Measurements from ENCODE around the gene SUPV3L1. TPM values are rescaled to one million over a fixed set of nuclear protein-coding genes. Genes with fewer than 3 reads are reported as not detected.

SUPV3L1 gene
- total RNA-seq, 2 donors from 2014 or later: 16.0 to 18.6 TPM

- no peak for DNase-seq (ENCODE audit: low spot score)
- intact Hi-C loops (cut with DNase I): no loop called here
These were observed 2.0 kb downstream of the SUPV3L1 start for GRCh38 chr10:69182005-69182404.

- intact Hi-C loops (cut with DNase I): no loop called here
- no peak for DNase-seq (ENCODE audit: low spot score)
These were observed 6.5 kb downstream of the SUPV3L1 start for GRCh38 chr10:69186524-69186923.

- no peak for DNase-seq (ENCODE audit: low spot score)
- intact Hi-C loops (cut with DNase I): no loop called here
These were observed 21.0 kb downstream of the SUPV3L1 start for GRCh38 chr10:69201045-69201444.

- intact Hi-C loops (cut with DNase I): no loop called here
- DNase-seq (ENCODE audit: low spot score): no peak
These were observed 22.3 kb downstream of the SUPV3L1 start for GRCh38 chr10:69202332-69202731.

DNA sequence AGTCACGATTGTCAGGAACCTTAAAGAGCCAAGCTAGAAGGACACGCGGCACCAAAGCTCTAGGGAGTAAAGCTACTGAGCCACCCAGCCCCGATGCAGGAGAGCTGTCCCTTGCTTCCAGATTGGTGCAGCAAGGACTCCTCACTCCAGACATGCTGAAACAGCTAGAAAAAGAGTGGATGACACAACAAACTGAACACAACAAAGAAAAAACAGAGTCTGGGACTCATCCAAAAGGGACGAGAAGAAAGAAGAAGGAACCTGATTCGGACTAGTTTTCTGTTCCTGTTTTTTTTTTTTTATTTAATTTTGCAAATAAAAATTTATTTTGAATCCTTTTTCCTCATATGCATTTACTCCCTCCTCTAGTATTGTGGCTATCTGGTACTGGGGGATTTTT is 28.7 kb downstream of the SUPV3L1 start:
- intact Hi-C loops (cut with DNase I): no loop called here
- no peak for DNase-seq (ENCODE audit: low spot score)

DNA sequence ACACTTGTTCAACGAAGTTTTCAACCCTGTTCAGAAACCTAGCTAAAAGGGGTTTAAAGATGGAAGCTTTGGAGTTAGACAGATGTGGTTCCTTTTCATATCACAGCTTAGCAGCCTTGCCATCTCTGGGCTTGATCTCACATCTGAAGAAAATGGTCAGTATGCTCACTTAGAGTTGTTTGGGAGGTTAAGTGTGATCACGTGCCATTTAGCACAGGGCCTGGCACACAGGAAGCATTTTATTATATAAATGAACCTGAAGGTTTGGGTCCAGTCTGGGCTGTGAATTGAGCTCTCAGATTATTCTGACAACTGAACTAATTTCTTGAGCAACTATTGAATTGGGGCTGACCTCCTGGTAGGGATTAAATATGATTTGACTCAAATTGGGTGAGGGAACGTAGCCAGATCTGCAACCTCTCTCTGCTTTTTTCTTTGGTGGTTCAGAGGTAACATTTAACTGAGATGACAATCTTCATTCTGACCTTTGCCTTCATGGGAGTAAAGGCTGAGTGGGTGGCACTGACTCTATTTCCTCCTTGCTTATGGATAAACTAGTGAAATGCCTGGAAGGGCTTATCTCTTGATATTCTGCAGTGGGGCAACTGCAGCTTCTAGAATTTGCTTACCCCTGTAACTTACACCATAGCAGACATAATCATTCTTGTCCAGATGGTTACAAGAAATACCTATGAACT is 29.9 kb downstream of the SUPV3L1 start:
- no peak for DNase-seq (ENCODE audit: low spot score)
- intact Hi-C loops (cut with DNase I): no loop called here

- no peak for DNase-seq (ENCODE audit: low spot score)
- intact Hi-C loops (cut with DNase I): no loop called here
These were observed 31.1 kb downstream of the SUPV3L1 start for GRCh38 chr10:69211104-69211503.

DNA sequence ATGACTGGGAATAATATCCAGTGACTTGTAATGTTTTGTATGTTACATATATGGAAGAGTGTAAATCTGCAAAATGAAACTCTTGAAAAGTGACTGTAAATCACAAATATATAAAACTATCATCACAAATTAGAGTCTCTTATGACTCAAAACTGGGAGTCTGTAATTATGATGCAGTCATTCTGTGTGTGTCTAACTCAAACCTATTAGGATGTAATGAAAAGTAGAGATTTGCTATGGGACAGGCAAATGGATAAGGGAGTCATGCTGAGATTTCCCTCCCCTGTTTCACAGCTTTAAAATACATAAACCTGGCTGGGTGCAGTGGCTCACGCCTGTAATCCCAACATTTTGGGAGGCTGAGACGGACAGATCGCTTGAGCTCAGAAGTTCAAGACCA is 31.5 kb downstream of the SUPV3L1 start:
- intact Hi-C loops (cut with DNase I): no loop called here
- no peak for DNase-seq (ENCODE audit: low spot score)

DNA sequence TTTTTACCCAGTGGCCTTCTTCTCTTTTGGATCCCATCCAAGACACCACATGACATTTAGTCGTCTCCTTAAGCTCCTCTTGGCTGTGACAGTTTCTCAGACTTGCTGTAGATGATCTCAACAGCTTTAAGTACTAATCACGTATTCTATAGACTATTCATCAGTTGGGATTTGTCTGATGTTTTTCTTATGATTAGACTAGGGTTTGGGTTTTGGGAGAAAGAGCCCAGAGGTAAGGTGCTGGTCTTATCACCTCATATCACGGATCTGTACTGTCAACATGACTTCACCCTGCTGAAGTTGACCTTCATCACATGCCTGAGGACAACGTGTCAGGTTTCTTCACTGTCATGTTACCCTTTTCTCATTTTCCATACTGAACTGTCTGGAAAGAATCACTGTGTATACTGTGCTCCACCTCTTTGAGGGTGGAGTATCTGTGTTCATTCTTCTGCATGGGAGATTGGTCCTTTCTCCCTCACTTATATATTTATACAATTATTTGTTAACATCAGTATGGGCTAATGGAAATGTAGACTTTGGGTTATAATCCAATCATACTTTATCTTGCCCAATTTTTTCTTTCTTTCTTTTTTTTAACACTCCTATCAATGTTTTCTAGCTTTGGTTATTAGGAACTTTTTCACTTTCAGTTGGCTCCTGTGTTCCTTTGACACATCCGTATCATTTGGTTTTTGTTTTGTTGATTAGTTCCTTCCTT is 33.7 kb downstream of the SUPV3L1 start:
- intact Hi-C loops (cut with DNase I): no loop called here
- no peak for DNase-seq (ENCODE audit: low spot score)

DNA sequence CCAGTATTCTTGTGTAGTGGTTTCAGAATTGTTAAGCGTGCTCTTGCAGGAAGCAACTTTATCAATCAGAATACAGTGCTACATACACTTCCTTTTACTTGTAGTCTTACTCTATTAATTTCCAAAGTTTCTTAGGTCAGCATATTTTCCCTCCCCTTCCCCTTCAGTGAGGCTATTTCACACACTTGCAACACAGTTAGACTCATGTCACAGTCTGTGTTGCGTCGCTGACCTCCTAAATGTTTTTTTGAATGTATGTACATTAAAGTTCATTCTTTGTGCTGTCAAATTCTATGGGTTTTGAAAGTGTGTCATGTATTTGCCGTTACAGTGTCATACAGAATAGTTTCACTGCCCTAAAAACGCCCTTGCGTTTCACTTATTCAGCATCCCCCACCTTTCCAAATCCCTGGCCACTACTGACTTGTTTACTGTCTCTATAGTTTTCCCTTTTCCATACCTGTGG is 34.7 kb downstream of the SUPV3L1 start:
- no peak for DNase-seq (ENCODE audit: low spot score)
- intact Hi-C loops (cut with DNase I): no loop called here

DNA sequence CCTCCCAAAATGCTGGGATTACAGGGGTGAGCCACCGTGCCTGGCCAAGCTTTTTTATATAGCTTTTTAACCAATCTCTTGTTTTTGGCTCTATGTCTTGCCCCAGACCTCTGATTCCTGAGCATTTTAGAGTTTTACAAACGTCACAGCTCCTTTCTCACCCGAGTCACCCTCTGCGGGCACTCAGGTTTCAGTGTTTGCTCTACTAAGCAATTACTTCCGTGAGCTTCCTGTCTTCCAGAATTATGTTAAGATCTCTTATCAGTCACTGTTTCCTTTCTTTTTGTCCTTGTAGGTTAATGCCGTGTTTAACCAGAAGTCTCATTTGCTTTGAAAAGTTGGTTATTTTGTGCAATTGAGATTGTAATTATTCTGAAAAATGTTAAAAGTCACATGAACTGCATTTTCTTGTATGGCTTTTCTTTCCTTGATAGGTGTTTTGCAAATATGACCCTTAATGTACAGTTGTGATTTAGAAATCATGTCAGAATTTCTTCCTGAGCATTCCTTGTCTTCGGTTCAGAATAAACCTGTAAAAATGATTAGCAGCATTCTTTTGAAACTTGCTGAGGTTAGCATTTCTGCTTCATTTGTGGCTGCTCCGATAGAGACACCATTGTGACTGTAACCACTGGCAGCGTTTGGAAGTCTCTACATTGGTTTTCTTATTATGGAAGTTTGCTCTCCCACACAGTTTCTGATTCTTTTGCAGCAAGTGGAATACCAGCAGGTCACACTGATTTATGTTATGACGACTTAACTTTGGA is 35.6 kb downstream of the SUPV3L1 start:
- no peak for DNase-seq (ENCODE audit: low spot score)
- intact Hi-C loops (cut with DNase I): no loop called here

GRCh38 chr10:69216577-69217118 is 36.6 kb downstream of the SUPV3L1 start:
- no peak for DNase-seq (ENCODE audit: low spot score)
- intact Hi-C loops (cut with DNase I): no loop called here

DNA sequence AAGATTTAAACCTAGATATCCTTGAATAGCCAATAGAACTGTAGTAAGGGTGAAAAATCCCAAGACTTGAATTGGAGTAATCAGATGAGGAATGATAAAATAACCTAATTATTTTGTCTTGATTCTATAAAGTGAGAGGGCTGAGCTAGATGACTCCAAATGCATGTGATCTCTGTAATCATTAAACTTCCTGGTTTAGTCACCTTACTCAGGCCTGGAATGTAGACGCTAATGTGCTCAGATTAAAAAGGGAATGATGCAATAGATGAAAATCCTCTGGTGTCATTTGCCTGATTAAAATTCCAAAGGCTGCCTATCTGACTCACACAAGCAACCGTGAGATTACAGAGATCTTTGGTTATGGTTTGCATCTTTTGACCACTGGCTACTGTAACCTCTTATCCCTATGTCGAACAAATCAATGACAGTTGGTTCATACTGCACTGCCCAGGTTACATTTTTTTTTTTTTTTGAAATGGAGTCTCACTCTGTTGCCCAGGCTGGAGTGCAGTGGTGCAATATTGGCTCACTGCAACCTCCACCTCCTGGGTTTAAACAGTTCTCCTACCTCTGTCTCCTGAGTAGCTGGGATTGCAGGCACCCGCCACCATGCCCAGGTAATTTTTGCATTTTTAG is 37.2 kb downstream of the SUPV3L1 start:
- DNase-seq (ENCODE audit: low spot score): no peak
- intact Hi-C loops (cut with DNase I): no loop called here

- no peak for DNase-seq (ENCODE audit: low spot score)
- intact Hi-C loops (cut with DNase I): no loop called here
These were observed 38.8 kb downstream of the SUPV3L1 start for GRCh38 chr10:69218831-69219230.

DNA sequence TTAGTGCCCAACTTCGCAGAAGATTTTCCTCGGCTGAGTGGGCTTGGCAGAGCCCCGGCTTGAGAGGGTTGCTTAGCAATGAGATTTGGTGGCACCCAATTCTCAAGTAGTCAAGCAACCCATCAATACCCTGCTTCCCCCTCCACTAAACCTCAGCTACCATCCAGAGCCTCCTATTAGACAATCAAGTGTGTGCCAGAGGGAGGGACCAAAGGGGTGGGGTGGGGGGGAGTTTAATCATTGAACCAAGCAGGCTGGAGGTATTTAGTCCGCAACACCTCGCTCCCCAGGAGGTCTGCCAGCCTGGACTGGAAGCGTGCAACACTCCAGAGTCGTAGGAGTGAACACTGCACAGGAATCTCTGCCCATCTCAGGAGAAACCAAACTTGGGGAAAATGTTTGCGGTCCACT is 40.0 kb downstream of the SUPV3L1 start, which contains the start of gene HKDC1:
Gene HKDC1, plus strand, starts transcription at position 292 of the 411 bp plus-strand sequence. Its CDS starts 104 bp downstream, at position 396.
- DNase-seq (ENCODE audit: low spot score): no peak
- intact Hi-C loops (cut with DNase I): no loop called here

- DNase-seq (ENCODE audit: low spot score): no peak
- intact Hi-C loops (cut with DNase I): no loop called here
These were observed 40.5 kb downstream of the SUPV3L1 start for GRCh38 chr10:69220507-69220906.

GRCh38 chr10:69222157-69223027 is 42.4 kb downstream of the SUPV3L1 start:
- no peak for DNase-seq (ENCODE audit: low spot score)
- intact Hi-C loops (cut with DNase I): no loop called here

DNA sequence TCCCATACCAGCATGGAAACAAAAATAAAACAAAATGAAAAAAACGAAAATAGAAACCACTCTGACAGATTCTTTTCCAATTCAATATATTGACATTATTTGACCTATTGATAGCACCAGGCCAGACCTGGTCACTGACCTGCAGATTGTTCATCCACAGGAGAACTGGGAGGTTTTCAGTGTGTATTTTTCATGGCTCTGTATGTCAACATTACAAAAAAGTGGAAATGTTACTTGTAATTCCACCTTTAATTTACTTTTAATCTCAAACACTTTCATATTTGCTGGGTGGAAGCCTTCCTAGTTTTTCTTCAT is 43.0 kb downstream of the SUPV3L1 start:
- intact Hi-C loops (cut with DNase I): no loop called here
- DNase-seq (ENCODE audit: low spot score): no peak
